Measurements from ENCODE around the gene PPM1K. TPM values are rescaled to one million over a fixed set of nuclear protein-coding genes. Genes with fewer than 3 reads are reported as not detected.
A peak's percentile ranks its signal among the peaks of the same experiment; 100 is the strongest.

Gene PPM1K
- total and polyA plus RNA-seq, 7 donors: 1.0 to 18.0 (median 3.5) TPM

GRCh38 chr4:88244056-88244455 lies 40.3 kb downstream of the PPM1K start:
- Histone ChIP-seq H3K27ac (peak overlapping the region; percentile 93), H3K9me3 (no peaks in the 10 kb centered on the region), H3K4me1 (peaks cover 38% of the 10 kb centered on the region), H3K36me3 (ENCODE audit: insufficient read depth in 1 of 2, low read depth in 1 of 2) (no peaks in the 10 kb centered on the region), H3K27me3 (ENCODE audit: insufficient read depth in 3 of 3, low read length in 2 of 3) (no peaks in the 10 kb centered on the region), H3K4me3 (peak overlapping the region; percentile 59)
- ATAC-seq: no peak
- WGBS, 3 donors: 69 to 72% (median 69%) methylated on average over 13 of the region's 13 CpGs
- TF ChIP-seq CTCF (IDR thresholded peaks at IDR 0.05): no peak
- intact Hi-C loops (cut with DNase I): loop anchor here (2.0 to 5.0 kb wide), 2 partner anchors 41 to 98 kb away; partner anchors contain the start of gene PPM1K (in 1 of the 2)
- no peak for DNase-seq

- TF ChIP-seq CTCF (IDR thresholded peaks at IDR 0.05): no peak
- H3K27me3 ChIP-seq (ENCODE audit: insufficient read depth in 3 of 3, low read length in 2 of 3): no peaks in the 10 kb centered on the region
These were observed 42.2 kb downstream of the PPM1K start for GRCh38 chr4:88242144-88242543.

GRCh38 chr4:88240297-88240714 lies 44.1 kb downstream of the PPM1K start:
- Histone ChIP-seq H3K4me1 (peaks cover 38% of the 10 kb centered on the region), H3K27me3 (ENCODE audit: insufficient read depth in 3 of 3, low read length in 2 of 3) (no peaks in the 10 kb centered on the region), H3K36me3 (ENCODE audit: insufficient read depth in 1 of 2, low read depth in 1 of 2) (no peaks in the 10 kb centered on the region), H3K9me3 (no peaks in the 10 kb centered on the region), H3K27ac (peak overlapping the region; percentile 27), H3K4me3 (no peak overlapping the region)
- TF ChIP-seq CTCF (IDR thresholded peaks at IDR 0.05): no peak
- intact Hi-C loops (cut with DNase I): loop anchor here in 1 of 2 donors (5.0 kb wide), 1 partner anchor 102 kb away; no protein-coding TSS in a partner anchor
- DNase-seq: peak; percentile 47 to 72
- ATAC-seq: peak in 2 of 4 donors; percentile 21 to 46
- 53 to 86% (median 70%) methylated on average over 1 of the region's 1 CpG for WGBS, 3 donors

More at GRCh38 chr4:88242144-88242543, 42.2 kb downstream of the PPM1K start:
- Histone ChIP-seq H3K4me3 (no peak overlapping the region), H3K4me1 (peaks cover 38% of the 10 kb centered on the region), H3K9me3 (no peaks in the 10 kb centered on the region), H3K27ac (peak overlapping the region; percentile 69), H3K36me3 (ENCODE audit: insufficient read depth in 1 of 2, low read depth in 1 of 2) (no peaks in the 10 kb centered on the region)
- no peak for DNase-seq
- intact Hi-C loops (cut with DNase I): loop anchor here in 1 of 2 donors (5.0 kb wide), 1 partner anchor 100 kb away; no protein-coding TSS in a partner anchor
- peak; percentile 57 to 71 (median 58) for ATAC-seq
- 23 to 55% (median 32%) methylated on average over 1 of the region's 1 CpG for WGBS, 3 donors

- no peaks in the 10 kb centered on the region for H3K27me3 ChIP-seq (ENCODE audit: insufficient read depth in 3 of 3, low read length in 2 of 3)
- peaks cover 4% of the 10 kb centered on the region for H3K9me3 ChIP-seq
- peak overlapping the region; percentile 43 for H3K4me3 ChIP-seq
- H3K27ac ChIP-seq: peak overlapping the region; percentile 58
- H3K36me3 ChIP-seq (ENCODE audit: insufficient read depth in 1 of 2, low read depth in 1 of 2): no peaks in the 10 kb centered on the region
- WGBS, 3 donors: 26 to 37% (median 28%) methylated on average over 14 of the region's 14 CpGs
- intact Hi-C loops (cut with DNase I): no loop called here
- DNase-seq (no peak), ATAC-seq (peak in 1 of 4 donors; percentile 35)
- H3K4me1 ChIP-seq: peaks cover 7% of the 10 kb centered on the region
- no peak for TF ChIP-seq CTCF (IDR thresholded peaks at IDR 0.05)
These were observed 53.2 kb downstream of the PPM1K start for GRCh38 chr4:88230969-88231771.
